ENCODE results near the gene CEP57L1.

DNA sequence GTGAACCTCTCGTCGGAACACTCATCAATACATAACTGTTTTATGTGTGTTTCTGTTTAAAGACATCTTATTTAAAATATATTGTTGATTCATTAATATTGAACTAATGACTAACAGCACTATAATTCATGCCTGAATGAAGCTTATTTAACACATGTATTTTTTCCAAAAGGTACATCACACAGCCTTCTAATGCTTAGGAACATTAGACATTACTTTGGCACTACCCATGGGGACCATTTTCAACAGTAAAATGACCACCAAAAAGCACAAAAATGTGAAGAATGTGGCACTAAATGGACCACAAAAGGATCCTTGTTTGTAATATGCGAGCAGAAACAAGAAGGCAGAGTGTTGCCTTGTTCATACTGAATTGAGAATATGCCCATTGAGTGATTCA lies 109.2 kb downstream of the CEP57L1 start:
- TF ChIP-seq CTCF (conservative IDR thresholded peaks at IDR 0.05 in 1 of 2, IDR thresholded peaks at IDR 0.05 in 1 of 2; ENCODE audit: low read depth in 1 of 2, low read length in 2 of 2) = no peak
- TF ChIP-seq EZH2 (IDR thresholded peaks at IDR 0.05; ENCODE audit: low read length, missing control alignments) = no peak

All from fibroblast of lung (primary cell).